Progenitor cell of endocrine pancreas (in vitro differentiated cells): ENCODE data around the gene MVK. TPM values are rescaled to one million over a fixed set of nuclear protein-coding genes. Genes with fewer than 3 reads are reported as not detected.

ENCODE experiments used
- DNase-seq: peaks from one replicate; pipeline ENCODE4 v3.0.0; 2021; ENCODE audit warnings: low spot score; ENCODE audit not compliant: unreplicated experiment
- H3K27ac Mint-ChIP-seq: 2 replicates; pipeline ENCODE4 v1.8.0; 2021; ENCODE audit warnings: mild to moderate bottlenecking, moderate library complexity, mixed read lengths
- H3K27me3 Mint-ChIP-seq: 2 replicates; pipeline ENCODE4 v1.8.0; 2021; ENCODE audit warnings: mixed read lengths
- H3K36me3 Mint-ChIP-seq: 2 replicates; pipeline ENCODE4 v1.8.0; 2022; ENCODE audit warnings: mixed read lengths; ENCODE audit not compliant: insufficient read depth
- H3K4me1 Mint-ChIP-seq: 2 replicates; pipeline ENCODE4 v1.8.0; 2021; ENCODE audit warnings: low read depth, mixed read lengths
- H3K4me3 Mint-ChIP-seq: 2 replicates; pipeline ENCODE4 v1.8.0; 2021; ENCODE audit warnings: low read depth, mild to moderate bottlenecking, moderate library complexity, mixed read lengths
- H3K9me3 Mint-ChIP-seq: 2 replicates; pipeline ENCODE4 v1.8.0; 2021; ENCODE audit warnings: low read depth, mixed read lengths
- CTCF ChIP-seq: fragments of 200-600 bp; sonication (generic); IDR thresholded peaks from one replicate; pipeline ENCODE4 v1.5.0; 2021; ENCODE audit warnings: antibody characterized with exemption, mild to moderate bottlenecking; ENCODE audit not compliant: unreplicated experiment
- total RNA-seq: library from RNA; stranded (reverse); gene quantifications from 2 replicates; pipeline ENCODE4 v1.2.1, GENCODE V29; 2021

Gene MVK
- total RNA-seq, 1 donor from 2014 or later = 33.3 TPM

- TF ChIP-seq CTCF = no peak
- Mint-ChIP-seq H3K36me3 (no peaks in the 10 kb centered on the region), H3K4me3 (no peak overlapping the region), H3K4me1 (peaks cover 1% of the 10 kb centered on the region), H3K27me3 (peaks cover 42% of the 10 kb centered on the region), H3K27ac (no peak overlapping the region), H3K9me3 (no peaks in the 10 kb centered on the region)
- no peak for DNase-seq
These were observed 54.0 kb downstream of the MVK start for GRCh38 chr12:109627633-109628032.

GRCh38 chr12:109630107-109630506, 56.5 kb downstream of the MVK start:
- Mint-ChIP-seq H3K4me1 (peaks cover 1% of the 10 kb centered on the region), H3K27ac (peak overlapping the region; percentile 83), H3K27me3 (peaks cover 35% of the 10 kb centered on the region), H3K36me3 (no peaks in the 10 kb centered on the region), H3K9me3 (no peaks in the 10 kb centered on the region), H3K4me3 (no peak overlapping the region)
- no peak for TF ChIP-seq CTCF
- DNase-seq = no peak

- Mint-ChIP-seq H3K27ac (no peak overlapping the region), H3K4me3 (no peak overlapping the region), H3K36me3 (no peaks in the 10 kb centered on the region), H3K9me3 (no peaks in the 10 kb centered on the region), H3K27me3 (peaks cover 33% of the 10 kb centered on the region), H3K4me1 (peaks cover 1% of the 10 kb centered on the region)
- TF ChIP-seq CTCF = no peak
- no peak for DNase-seq
These were observed 57.2 kb downstream of the MVK start for GRCh38 chr12:109630815-109631214.

- no peak for DNase-seq
- Mint-ChIP-seq H3K4me1 (peaks cover 1% of the 10 kb centered on the region), H3K9me3 (no peaks in the 10 kb centered on the region), H3K4me3 (no peak overlapping the region), H3K27me3 (peaks cover 33% of the 10 kb centered on the region), H3K27ac (no peak overlapping the region), H3K36me3 (no peaks in the 10 kb centered on the region)
- no peak for TF ChIP-seq CTCF
These were observed 57.7 kb downstream of the MVK start for GRCh38 chr12:109631302-109631701.

- no peak overlapping the region for H3K4me3 Mint-ChIP-seq
- peaks cover 1% of the 10 kb centered on the region for H3K4me1 Mint-ChIP-seq
- H3K27ac Mint-ChIP-seq = no peak overlapping the region
- DNase-seq = no peak
- no peaks in the 10 kb centered on the region for H3K9me3 Mint-ChIP-seq
- H3K27me3 Mint-ChIP-seq = peaks cover 32% of the 10 kb centered on the region
- no peaks in the 10 kb centered on the region for H3K36me3 Mint-ChIP-seq
- no peak for TF ChIP-seq CTCF
These were observed 58.2 kb downstream of the MVK start for GRCh38 chr12:109631751-109632150.
